ELR (cell line): ENCODE data around the gene SLC7A14.
"Not testable (repeated sequence)": the region's sequence is repeated elsewhere in the genome, so short reads cannot be mapped to it uniquely, and the experiment has no call there.

Experiments
- DNase-seq: peaks from one replicate; pipeline ENCODE4 v3.0.0-alpha.2; 2015; ENCODE audit warnings: low read depth

Gene SLC7A14

GRCh38 chr3:170593634-170594033 is 7.8 kb upstream of the SLC7A14 start:
- no peak for DNase-seq

GRCh38 chr3:170589113-170589512 is 3.2 kb upstream of the SLC7A14 start:
- DNase-seq: no peak

GRCh38 chr3:170585008-170585936 is 603 bp downstream of the SLC7A14 start:
- DNase-seq: peak; percentile 35

- peak; percentile 79 for DNase-seq
Observed at GRCh38 chr3:170584585-170585007, 1.3 kb downstream of the SLC7A14 start.

GRCh38 chr3:170579646-170580045 is 6.2 kb downstream of the SLC7A14 start:
- DNase-seq: no peak

- DNase-seq: peak; percentile 94
Observed at GRCh38 chr3:170572665-170573253, 13.1 kb downstream of the SLC7A14 start.

GRCh38 chr3:170567598-170567997 is 18.3 kb downstream of the SLC7A14 start:
- DNase-seq: not testable (repeated sequence)

GRCh38 chr3:170566413-170566812 is 19.5 kb downstream of the SLC7A14 start:
- DNase-seq: no peak

GRCh38 chr3:170565495-170565894 is 20.4 kb downstream of the SLC7A14 start:
- DNase-seq: no peak

GRCh38 chr3:170564664-170565063 is 21.2 kb downstream of the SLC7A14 start:
- no peak for DNase-seq

GRCh38 chr3:170563712-170564423 is 22.0 kb downstream of the SLC7A14 start:
- peak; percentile 87 for DNase-seq

GRCh38 chr3:170562080-170562479 is 23.8 kb downstream of the SLC7A14 start:
- no peak for DNase-seq

- peak; percentile 35 for DNase-seq
Observed at GRCh38 chr3:170560717-170561382, 25.0 kb downstream of the SLC7A14 start.

GRCh38 chr3:170560296-170560695 is 25.6 kb downstream of the SLC7A14 start:
- DNase-seq: peak; percentile 52

- DNase-seq: no peak
Observed at GRCh38 chr3:170558427-170558826, 27.4 kb downstream of the SLC7A14 start.

GRCh38 chr3:170555329-170555728 is 30.5 kb downstream of the SLC7A14 start:
- DNase-seq: peak; percentile 61

GRCh38 chr3:170553788-170554757 is 31.8 kb downstream of the SLC7A14 start:
- DNase-seq: peak; percentile 33

GRCh38 chr3:170551252-170551651 is 34.6 kb downstream of the SLC7A14 start:
- no peak for DNase-seq

GRCh38 chr3:170542704-170543103 is 43.2 kb downstream of the SLC7A14 start:
- DNase-seq: peak; percentile 55

- DNase-seq: peak; percentile 40
Observed at GRCh38 chr3:170539897-170540296, 46.0 kb downstream of the SLC7A14 start.

- no peak for DNase-seq
Observed at GRCh38 chr3:170536712-170537111, 49.2 kb downstream of the SLC7A14 start.
